Cardiac muscle cell (in vitro differentiated cells and primary cell): ENCODE measurements around the gene GPR153. TPM values are rescaled to one million over a fixed set of nuclear protein-coding genes. Genes with fewer than 3 reads are reported as not detected.
A peak's percentile ranks its signal among the peaks of the same experiment; 100 is the strongest.
"Not testable (repeated sequence)": the region's sequence is repeated elsewhere in the genome, so short reads cannot be mapped to it uniquely, and the experiment has no call there.

Source experiments
- DNase-seq, 2 donors: peaks; one replicate each; pipeline versions ENCODE4 v3.0.0 to v3.0.0-alpha.2; 2010 to 2017; ENCODE audit warnings: low read depth in 1 of 2, low spot score in 1 of 2
- H3K27ac ChIP-seq: fragments of 200-600 bp; sonication (generic); 2 replicates; pipeline ENCODE4 v1.5.1; 2016
- H3K27me3 ChIP-seq: fragments of 200-600 bp; sonication (generic); 2 replicates; pipeline ENCODE4 v1.6.0; 2016; ENCODE audit warnings: control low read depth
- H3K36me3 ChIP-seq: fragments of 200-600 bp; sonication (generic); 2 replicates; pipeline ENCODE4 v1.5.1; 2016; ENCODE audit warnings: control low read depth
- H3K4me1 ChIP-seq: fragments of 200-600 bp; sonication (generic); 2 replicates; pipeline ENCODE4 v1.8.1; 2017; ENCODE audit warnings: low read depth, mild to moderate bottlenecking, mixed run types
- H3K4me3 ChIP-seq: fragments of 200-600 bp; sonication (generic); 2 replicates; pipeline ENCODE4 v1.5.1; 2016; ENCODE audit warnings: mild to moderate bottlenecking
- H3K9me3 ChIP-seq: fragments of 200-600 bp; sonication (generic); 2 replicates; pipeline ENCODE4 v1.5.1; 2017; ENCODE audit warnings: low read depth, mild to moderate bottlenecking, control low read depth
- polyA plus RNA-seq: library from polyadenylated mRNA; unstranded; fragments of >200 nt; fragmentation: Nextera tagmentation; extraction: Ambion mirVana; gene quantifications from 2 replicates; pipeline ENCODE4 v1.2.1, GENCODE V29; 2016
- total RNA-seq: library from RNA; depleted of rRNA; stranded (reverse); fragments of >200 nt; gene quantifications from 2 replicates; pipeline ENCODE4 v1.2.3, GENCODE V29; 2016
- TF ChIP-seq, protein P1 (sequence below): IDR thresholded peaks from 2 replicates; pipeline ENCODE4 v1.5.1; 2012; ENCODE audit warnings: low read depth, mild to moderate bottlenecking, low read length

GPR153 gene
- total and polyA plus RNA-seq, 2 experiments from 2014 or later = 21.0 to 32.7 TPM

GRCh38 chr1:6220236-6220635 lies 40.7 kb downstream of the GPR153 start:
- Histone ChIP-seq H3K4me1 (peaks cover 7% of the 10 kb centered on the region), H3K9me3 (no peaks in the 10 kb centered on the region), H3K4me3 (no peak overlapping the region), H3K36me3 (peaks cover 20% of the 10 kb centered on the region), H3K27me3 (no peaks in the 10 kb centered on the region), H3K27ac (peak overlapping the region; percentile 34)
- TF ChIP-seq, protein P1, sequence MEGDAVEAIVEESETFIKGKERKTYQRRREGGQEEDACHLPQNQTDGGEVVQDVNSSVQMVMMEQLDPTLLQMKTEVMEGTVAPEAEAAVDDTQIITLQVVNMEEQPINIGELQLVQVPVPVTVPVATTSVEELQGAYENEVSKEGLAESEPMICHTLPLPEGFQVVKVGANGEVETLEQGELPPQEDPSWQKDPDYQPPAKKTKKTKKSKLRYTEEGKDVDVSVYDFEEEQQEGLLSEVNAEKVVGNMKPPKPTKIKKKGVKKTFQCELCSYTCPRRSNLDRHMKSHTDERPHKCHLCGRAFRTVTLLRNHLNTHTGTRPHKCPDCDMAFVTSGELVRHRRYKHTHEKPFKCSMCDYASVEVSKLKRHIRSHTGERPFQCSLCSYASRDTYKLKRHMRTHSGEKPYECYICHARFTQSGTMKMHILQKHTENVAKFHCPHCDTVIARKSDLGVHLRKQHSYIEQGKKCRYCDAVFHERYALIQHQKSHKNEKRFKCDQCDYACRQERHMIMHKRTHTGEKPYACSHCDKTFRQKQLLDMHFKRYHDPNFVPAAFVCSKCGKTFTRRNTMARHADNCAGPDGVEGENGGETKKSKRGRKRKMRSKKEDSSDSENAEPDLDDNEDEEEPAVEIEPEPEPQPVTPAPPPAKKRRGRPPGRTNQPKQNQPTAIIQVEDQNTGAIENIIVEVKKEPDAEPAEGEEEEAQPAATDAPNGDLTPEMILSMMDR = no peak
- no peak for DNase-seq

- H3K9me3 ChIP-seq, H3K27me3 ChIP-seq, H3K27ac ChIP-seq, DNase-seq, H3K4me3 ChIP-seq, H3K4me1 ChIP-seq: not testable (repeated sequence)
- H3K36me3 ChIP-seq = peaks cover 16% of the 10 kb centered on the region
These were observed 41.3 kb downstream of the GPR153 start for GRCh38 chr1:6219641-6220040.

DNA sequence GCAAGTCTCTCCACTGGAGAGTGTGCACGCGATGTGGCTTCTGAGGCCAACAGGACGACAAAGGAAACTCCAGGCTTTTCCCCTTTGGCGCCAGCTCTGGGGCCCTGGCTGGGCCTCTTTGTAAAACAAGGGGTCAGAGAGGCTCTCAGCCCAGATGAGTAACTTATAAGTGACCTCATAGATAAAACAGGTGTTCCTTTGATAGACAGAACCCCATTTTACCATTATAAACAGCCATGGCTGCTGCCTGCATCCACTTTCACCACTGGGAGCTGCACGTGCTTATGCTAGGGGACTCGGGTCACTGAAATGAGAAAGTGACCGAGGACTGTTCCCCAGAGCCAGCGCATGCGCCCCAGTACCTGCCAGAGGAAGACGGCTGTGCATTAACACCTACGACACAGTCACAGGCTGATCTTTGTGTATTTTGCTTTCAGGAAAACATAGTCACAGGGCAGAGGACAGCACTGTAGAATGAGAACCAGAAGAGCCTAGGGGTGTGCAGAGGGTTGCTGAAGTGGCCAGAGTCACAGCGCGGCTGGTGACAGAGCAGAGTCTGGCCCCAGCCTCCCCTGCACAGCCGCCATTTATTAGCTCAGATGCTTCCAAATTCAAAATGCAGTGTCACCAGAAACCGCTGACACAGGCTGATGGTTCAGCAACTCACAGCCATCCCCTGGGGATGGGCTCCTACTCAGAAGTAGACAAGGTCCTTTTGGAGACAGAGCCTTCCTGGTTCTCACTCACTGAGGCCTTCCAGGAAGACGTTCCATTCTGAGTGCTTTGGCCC lies 42.3 kb downstream of the GPR153 start:
- Histone ChIP-seq H3K27ac (no peak overlapping the region), H3K4me3 (no peak overlapping the region), H3K9me3 (no peaks in the 10 kb centered on the region)

GRCh38 chr1:6212193-6212959 lies 48.5 kb downstream of the GPR153 start:
- no peak overlapping the region for H3K4me3 ChIP-seq
- no peaks in the 10 kb centered on the region for H3K9me3 ChIP-seq
- H3K36me3 ChIP-seq = peaks cover 23% of the 10 kb centered on the region
- TF ChIP-seq, protein P1 = no peak
- H3K4me1 ChIP-seq = peaks cover 19% of the 10 kb centered on the region
- H3K27ac ChIP-seq = no peak overlapping the region
- H3K27me3 ChIP-seq = no peaks in the 10 kb centered on the region
- DNase-seq = no peak

More for the DNA sequence above, 42.3 kb downstream of the GPR153 start:
- TF ChIP-seq, protein P1 = no peak
- no peak for DNase-seq
- Histone ChIP-seq H3K4me1 (peaks cover 7% of the 10 kb centered on the region), H3K36me3 (peaks cover 7% of the 10 kb centered on the region), H3K27me3 (no peaks in the 10 kb centered on the region)

DNA sequence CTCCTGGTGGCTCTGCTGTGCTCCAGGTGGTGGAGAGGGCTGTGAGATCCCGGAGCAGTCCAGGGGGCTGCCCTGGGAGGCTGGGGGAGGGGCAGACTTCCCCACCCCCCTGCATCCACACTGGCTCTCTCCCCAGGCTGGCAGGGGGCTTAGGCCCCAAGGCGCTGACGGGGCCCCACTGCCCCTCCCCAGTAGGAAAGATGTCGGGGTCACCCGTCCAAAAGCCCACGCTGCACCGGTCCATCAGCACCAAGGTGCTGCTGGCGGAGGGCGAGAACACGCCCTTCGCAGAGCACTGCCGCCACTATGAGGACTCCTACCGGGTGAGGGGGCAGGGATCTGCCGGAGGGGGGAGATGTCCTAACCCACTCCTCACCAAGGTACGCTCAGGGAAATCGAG lies 49.2 kb downstream of the GPR153 start:
- no peak for DNase-seq
- H3K4me3 ChIP-seq = no peak overlapping the region
- TF ChIP-seq, protein P1 = no peak
- no peaks in the 10 kb centered on the region for H3K27me3 ChIP-seq
- H3K36me3 ChIP-seq = peaks cover 23% of the 10 kb centered on the region
- H3K4me1 ChIP-seq = peaks cover 26% of the 10 kb centered on the region
- H3K9me3 ChIP-seq = no peaks in the 10 kb centered on the region
- H3K27ac ChIP-seq = no peak overlapping the region
